GM12878 (cell line): ENCODE data around the gene NBEAL1. TPM values are rescaled to one million over a fixed set of nuclear protein-coding genes. Genes with fewer than 3 reads are reported as not detected.
"Not testable (repeated sequence)": the region's sequence is repeated elsewhere in the genome, so short reads cannot be mapped to it uniquely, and the experiment has no call there.

Experiments used
- ATAC-seq: fragments of 200-7000 bp; cut with Tn5 transposase; 3 replicates; pipeline ENCODE4 v1.9.1; 2020; ENCODE audit warnings: mild to moderate bottlenecking, moderate library complexity
- BruUV-seq: library from RNA; stranded (reverse); fragments of 400-500 nt; replicated peaks from 2 replicates; lab custom pipeline; 2021; lab: Mats Ljungman, UMichigan
- CTCF ChIA-PET: fragments of 300-600 bp; sonication (Branson Sonifier 250); formaldehyde crosslinking; extraction: SDS; loops from one replicate; lab custom pipeline; 2021; ENCODE audit warnings: inconsistent platforms; lab: Yijun Ruan, JAX
- POLR2A ChIA-PET: fragments of 350-600 bp; formaldehyde crosslinking; extraction: SDS; loops from one replicate; lab custom pipeline; 2021; ENCODE audit warnings: inconsistent platforms; lab: Charles Lee
- RAD21 ChIA-PET: fragments of 300-600 bp; sonication (Branson Sonifier 250); formaldehyde crosslinking; loops from one replicate; lab custom pipeline; 2023; ENCODE audit warnings: antibody characterized with exemption; ENCODE audit not compliant: unreplicated experiment; lab: Charles Lee
- SMC1A ChIA-PET: fragments of 300-600 bp; sonication (Branson Sonifier 250); formaldehyde crosslinking; loops from one replicate; lab custom pipeline; 2023; ENCODE audit not compliant: unreplicated experiment, uncharacterized antibody; lab: Charles Lee
- DNase-seq: peaks from one replicate; pipeline ENCODE4 v3.0.0-alpha.2; 2011; ENCODE audit warnings: low read depth, low spot score
- FAIRE-seq: peaks from 3 replicates; lab custom pipeline; 2011; peaks lifted over from hg19 to GRCh38; lab: Jason Lieb, UNC
- H2AFZ ChIP-seq: 2 replicates; pipeline ENCODE4 v1.6.0; 2011; ENCODE audit warnings: low read depth, low read length, control low read depth; ENCODE audit not compliant: control insufficient read depth
- H3K27ac ChIP-seq: 2 replicates; pipeline ENCODE4 v1.5.1; 2011; ENCODE audit warnings: control low read depth; ENCODE audit not compliant: control insufficient read depth, insufficient read depth
- H3K27me3 ChIP-seq, 2 experiments: replicated peaks in 1 of 2; 2 replicates each; pipeline versions ENCODE4 v1.6.0 to v1.6.1; 2011; ENCODE audit warnings: low read length in 1 of 2; ENCODE audit not compliant: control insufficient read depth in 2 of 2, insufficient read depth in 2 of 2
- H3K36me3 ChIP-seq, 2 experiments: 2 replicates each; pipeline ENCODE4 v1.5.1; 2011; ENCODE audit warnings: low read length in 1 of 2; ENCODE audit not compliant: control insufficient read depth in 2 of 2, insufficient read depth in 2 of 2
- H3K4me1 ChIP-seq: 2 replicates; pipeline ENCODE4 v1.6.1; 2011; ENCODE audit warnings: mild to moderate bottlenecking, low read length, moderate library complexity, mixed read lengths; ENCODE audit not compliant: control insufficient read depth, insufficient read depth
- H3K4me2 ChIP-seq: 2 replicates; pipeline ENCODE4 v1.6.0; 2011; ENCODE audit warnings: control low read depth; ENCODE audit not compliant: control insufficient read depth, insufficient read depth
- H3K4me3 ChIP-seq: fragments of 200-600 bp; sonication (generic); 2 replicates; pipeline ENCODE4 v1.5.1; 2016
- H3K79me2 ChIP-seq: 2 replicates; pipeline ENCODE4 v1.6.0; 2011; ENCODE audit warnings: low read length; ENCODE audit not compliant: control insufficient read depth, insufficient read depth
- H3K9ac ChIP-seq: 2 replicates; pipeline ENCODE4 v1.8.0; 2011; ENCODE audit warnings: low read length, control low read depth, mixed read lengths; ENCODE audit not compliant: control insufficient read depth, insufficient read depth
- H3K9me3 ChIP-seq: replicated peaks from 3 replicates; pipeline ENCODE4 v1.5.1; 2011; ENCODE audit warnings: mild to moderate bottlenecking, low read length; ENCODE audit not compliant: control insufficient read depth, insufficient read depth
- H4K20me1 ChIP-seq: 2 replicates; pipeline ENCODE4 v1.6.0; 2011; ENCODE audit not compliant: control insufficient read depth, insufficient read depth
- CUX1 ChIP-seq: IDR thresholded peaks from 2 replicates; pipeline ENCODE4 v1.6.1; 2012; ENCODE audit warnings: improper control_type of control experiment, low read depth, low read length; ENCODE audit not compliant: insufficient replicate concordance
- EGR1 ChIP-seq, 2 experiments: IDR thresholded peaks; 1 replicate in 1 of 2; 2 replicates in 1 of 2; pipeline ENCODE4 v1.6.1; 2011 to 2012; ENCODE audit warnings: low read depth in 2 of 2, low read length in 2 of 2, borderline replicate concordance in 1 of 2, mild to moderate bottlenecking in 1 of 2, moderate library complexity in 1 of 2
- MTA3 ChIP-seq: IDR thresholded peaks from 2 replicates; pipeline ENCODE4 v1.6.1; 2012; ENCODE audit warnings: low read length, inconsistent platforms, borderline replicate concordance
- NFIC ChIP-seq: IDR thresholded peaks from 2 replicates; pipeline ENCODE4 v1.6.1; 2012; ENCODE audit warnings: low read depth, mild to moderate bottlenecking, inconsistent platforms, low read length, moderate library complexity
- POLR2A ChIP-seq: IDR thresholded peaks from 2 replicates; pipeline ENCODE4 v1.6.1; 2011; ENCODE audit warnings: low read depth, mild to moderate bottlenecking, low read length
- RAD51 ChIP-seq: fragments of 450-650 bp; IDR thresholded peaks from 2 replicates; pipeline ENCODE4 v1.6.1; 2016; ENCODE audit warnings: moderate library complexity, mild to moderate bottlenecking, inconsistent platforms
- REST ChIP-seq: IDR thresholded peaks from 2 replicates; pipeline ENCODE4 v1.6.1; 2012; ENCODE audit warnings: mild to moderate bottlenecking, low read depth, low read length
- SREBF2 ChIP-seq: IDR thresholded peaks from 2 replicates; pipeline ENCODE4 v1.6.1; 2012; ENCODE audit warnings: mild to moderate bottlenecking, low read length
- TARDBP ChIP-seq: IDR thresholded peaks from 2 replicates; pipeline ENCODE4 v1.6.1; 2016; ENCODE audit warnings: borderline replicate concordance
- WGBS: methylation state at CpG from one replicate; pipeline ENCODE4 v1.1.6; 2016; ENCODE audit warnings: low lambda C conversion rate; ENCODE audit not compliant: insufficient replicate concordance, insufficient coverage; ENCODE audit errors: missing lambda C conversion rate; 5-methylcytosine and 5-hydroxymethylcytosine counted together
- in situ Hi-C: fragments of 300-500 bp; cut with MboI; formaldehyde crosslinking; loops from 9 replicates; pipeline ENCODE4 v1.14.3; 2018; ENCODE audit warnings: mixed read lengths
- intact Hi-C: fragments of 100-400 bp; cut with micrococcal nuclease; formaldehyde crosslinking; loops from one replicate; pipeline ENCODE4 v1.14.2; 2022; ENCODE audit not compliant: unreplicated experiment
- polyA plus RNA-seq, 11 experiments: library from polyadenylated mRNA; depleted of rRNA in 4 of 11; unstranded in 6 of 11; stranded (reverse) in 5 of 11; fragments of >200 nt; fragmentation: Nextera tagmentation in 4 of 11; fragmentation: Illumina TruSeq in 1 of 11; extraction: Ambion mirVana in 4 of 11; extraction: Trizol in 1 of 11; gene quantifications; 1 replicate in 1 of 11; 2 replicates in 10 of 11; pipeline versions ENCODE4 v1.2.1 to v1.2.3, GENCODE V29; 2011 to 2016; ENCODE audit warnings: inconsistent platforms in 2 of 11, missing spikeins in 2 of 11, low read depth in 1 of 11
- total RNA-seq, 4 experiments: library from RNA; depleted of rRNA in 3 of 4; stranded (reverse); fragments of >200 nt in 3 of 4; fragmentation: Illumina TruSeq in 1 of 4; extraction: Trizol in 1 of 4; gene quantifications; 2 replicates each; pipeline versions ENCODE4 v1.2.1 to v1.2.3, GENCODE V29; 2013 to 2021

Gene NBEAL1
- total and polyA plus RNA-seq, 10 of the 15 experiments (the other 5 are each of a cell fraction or from before 2014, with no cell fraction given): 1.9 to 16.1 (median 7.2) TPM

GRCh38 chr2:203191026-203191425, 176.4 kb downstream of the NBEAL1 start:
- DNase-seq, RAD21 ChIA-PET, H3K27me3 ChIP-seq, H3K27ac ChIP-seq, BruUV-seq, H3K36me3 ChIP-seq, H2AFZ ChIP-seq, H3K4me1 ChIP-seq, H4K20me1 ChIP-seq, H3K9ac ChIP-seq, intact Hi-C loops, CTCF ChIA-PET, in situ Hi-C loops, H3K4me3 ChIP-seq, SMC1A ChIA-PET, H3K79me2 ChIP-seq, FAIRE-seq, POLR2A ChIA-PET, H3K4me2 ChIP-seq, ATAC-seq, H3K9me3 ChIP-seq: not testable (repeated sequence)
- 90% methylated on average over 6 of the region's 6 CpGs for WGBS

GRCh38 chr2:203191961-203192360, 177.3 kb downstream of the NBEAL1 start:
- BruUV-seq: no TSS peak
- WGBS: 65% methylated on average over 3 of the region's 3 CpGs
- no peak for ATAC-seq
- TF ChIP-seq REST (no peak), MTA3 (no peak), RAD51 (no peak), NFIC (no peak), TARDBP (no peak), SREBF2 (no peak), POLR2A (no peak), EGR1 (IDR thresholded peaks at IDR 0.05; ENCODE audit: borderline replicate concordance in 1 of 2, low read depth in 2 of 2, low read length in 2 of 2) (no peak), CUX1 (no peak)

More at GRCh38 chr2:203191961-203192360, 177.3 kb downstream of the NBEAL1 start:
- no peak overlapping the region for H2AFZ ChIP-seq
- no peaks in the 10 kb centered on the region for H4K20me1 ChIP-seq
- ChIA-PET SMC1A (interaction anchor here (1.1 kb wide), 1 partner anchor 623 kb away, joined by 4 read pairs; no protein-coding TSS in a partner anchor), RAD21 (no interaction called here), CTCF (interaction anchor here (0.6 kb wide), 1 partner anchor 16 kb away, joined by 3 read pairs; no protein-coding TSS in a partner anchor), POLR2A (interaction anchor here (0.5 to 0.7 kb wide), 2 partner anchors 91 to 134 kb away, joined by 3 to 4 read pairs; no protein-coding TSS in a partner anchor)
- no peak overlapping the region for H3K4me3 ChIP-seq
- no peaks in the 10 kb centered on the region for H3K9me3 ChIP-seq
- no peaks in the 10 kb centered on the region for H3K27me3 ChIP-seq
- in situ Hi-C loops (no loop called here), intact Hi-C loops (no loop called here)
- H3K4me2 ChIP-seq: no peak overlapping the region
- no peak overlapping the region for H3K27ac ChIP-seq
- H3K9ac ChIP-seq: no peak overlapping the region
- DNase-seq (no peak), FAIRE-seq (no peak)
- H3K4me1 ChIP-seq: no peaks in the 10 kb centered on the region
- no peaks in the 10 kb centered on the region for H3K36me3 ChIP-seq
- no peaks in the 10 kb centered on the region for H3K79me2 ChIP-seq
